ENCODE measurements around the gene IQSEC2.

The IQSEC2 gene

GRCh38 chrX:53305996-53306937 is 24.9 kb upstream of the IQSEC2 start:
- no peak overlapping the region for H3K4me3 ChIP-seq (ENCODE audit: low read depth, low read length)

- H3K4me3 ChIP-seq (ENCODE audit: low read depth, low read length), result no peak overlapping the region
Observed at GRCh38 chrX:53305219-53305995, 24.0 kb upstream of the IQSEC2 start.

- H3K4me3 ChIP-seq (ENCODE audit: low read depth, low read length), result no peak overlapping the region
Observed at GRCh38 chrX:53303195-53303594, 21.8 kb upstream of the IQSEC2 start.

GRCh38 chrX:53300157-53300556 is 18.8 kb upstream of the IQSEC2 start:
- no peak overlapping the region for H3K4me3 ChIP-seq (ENCODE audit: low read depth, low read length)

GRCh38 chrX:53294024-53294648 is 12.8 kb upstream of the IQSEC2 start:
- H3K4me3 ChIP-seq (ENCODE audit: low read depth, low read length), result no peak overlapping the region

- H3K4me3 ChIP-seq (ENCODE audit: low read depth, low read length), result no peak overlapping the region
Observed at GRCh38 chrX:53291596-53291995, 10.2 kb upstream of the IQSEC2 start.

- no peak overlapping the region for H3K4me3 ChIP-seq (ENCODE audit: low read depth, low read length)
Observed at GRCh38 chrX:53290441-53291041, 9.2 kb upstream of the IQSEC2 start.

- H3K4me3 ChIP-seq (ENCODE audit: low read depth, low read length), result no peak overlapping the region
Observed at GRCh38 chrX:53288189-53288588, 6.8 kb upstream of the IQSEC2 start.

GRCh38 chrX:53287493-53288138 is 6.2 kb upstream of the IQSEC2 start:
- H3K4me3 ChIP-seq (ENCODE audit: low read depth, low read length), result no peak overlapping the region

- H3K4me3 ChIP-seq (ENCODE audit: low read depth, low read length), result no peak overlapping the region
Observed at GRCh38 chrX:53286171-53286570, 4.8 kb upstream of the IQSEC2 start.

GRCh38 chrX:53285591-53285990 is 4.2 kb upstream of the IQSEC2 start:
- H3K4me3 ChIP-seq (ENCODE audit: low read depth, low read length), result no peak overlapping the region

GRCh38 chrX:53284684-53285447 is 3.5 kb upstream of the IQSEC2 start:
- no peak overlapping the region for H3K4me3 ChIP-seq (ENCODE audit: low read depth, low read length)

- H3K4me3 ChIP-seq (ENCODE audit: low read depth, low read length), result no peak overlapping the region
Observed at GRCh38 chrX:53283567-53283966, 2.2 kb upstream of the IQSEC2 start.

- H3K4me3 ChIP-seq (ENCODE audit: low read depth, low read length), result no peak overlapping the region
Observed at GRCh38 chrX:53283099-53283498, 1.7 kb upstream of the IQSEC2 start.

- H3K4me3 ChIP-seq (ENCODE audit: low read depth, low read length), result no peak overlapping the region
Observed at GRCh38 chrX:53281963-53282695, 745 bp upstream of the IQSEC2 start.

GRCh38 chrX:53280331-53281320 is 758 bp downstream of the IQSEC2 start:
- no peak overlapping the region for H3K4me3 ChIP-seq (ENCODE audit: low read depth, low read length)

- no peak overlapping the region for H3K4me3 ChIP-seq (ENCODE audit: low read depth, low read length)
Observed at GRCh38 chrX:53279296-53280237, 1.8 kb downstream of the IQSEC2 start.

Data from iPS-11a (cell line).